ENCODE results near the gene KCNG2.

The KCNG2 gene

DNA sequence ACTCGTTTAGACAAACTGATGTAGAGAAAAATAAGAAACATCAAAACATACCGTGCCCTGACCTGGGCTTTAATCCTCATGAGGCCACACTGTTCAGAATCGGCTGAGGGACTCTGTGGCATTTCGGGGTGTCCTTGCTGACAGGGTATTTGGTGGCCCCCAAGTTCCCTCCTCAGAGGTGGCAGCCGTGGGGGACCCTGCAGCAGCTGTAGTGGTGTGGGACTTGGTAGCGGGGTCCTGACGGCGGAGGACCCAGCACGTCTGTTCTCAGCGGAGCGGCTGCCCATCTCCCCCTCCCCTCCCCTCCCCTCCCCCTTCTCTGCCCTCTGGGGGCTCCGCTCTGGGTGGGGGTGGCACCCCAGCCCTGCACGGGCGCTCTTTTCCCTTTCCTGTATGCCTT is 18.4 kb downstream of the KCNG2 start (continued):
- no peak for TF ChIP-seq ZNF184 (tag by site-specific recombination; IDR thresholded peaks at IDR 0.05)
- TF ChIP-seq GLIS2 (tag by site-specific recombination; IDR thresholded peaks at IDR 0.05): no peak

DNA sequence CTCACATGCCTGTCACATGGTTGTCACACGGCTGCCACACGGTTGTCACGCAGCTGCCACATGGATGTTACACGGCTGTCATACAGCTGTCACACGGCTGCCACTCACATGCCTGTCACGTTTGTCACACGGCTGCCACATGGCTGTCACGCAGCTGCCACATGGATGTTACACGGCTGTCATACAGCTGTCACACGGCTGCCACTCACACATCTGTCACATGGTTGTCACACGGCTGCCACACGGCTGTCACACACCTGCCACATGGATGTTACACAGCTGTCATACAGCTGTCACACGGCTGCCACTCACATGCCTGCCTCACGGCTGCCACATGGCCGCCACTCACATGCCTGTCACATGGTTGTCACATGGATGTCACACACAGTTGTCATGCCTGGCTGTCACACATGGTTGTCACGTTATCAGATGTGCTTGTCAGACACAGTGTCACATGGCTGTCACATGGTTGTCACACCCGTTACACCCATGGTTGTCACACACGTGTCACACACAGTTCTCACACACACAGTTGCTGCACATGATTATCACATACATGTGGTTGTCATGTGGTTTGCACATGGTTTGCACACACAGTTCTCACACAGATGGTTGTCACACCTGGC is 19.4 kb downstream of the KCNG2 start:
- CTCF ChIA-PET: no interaction called here
- POLR2A ChIA-PET: no interaction called here
- TF ChIP-seq ZNF302 (tag by site-specific recombination; IDR thresholded peaks at IDR 0.05; ENCODE audit: low read depth) (no peak), ZNF621 (tag by site-specific recombination; IDR thresholded peaks at IDR 0.05) (no peak), ZNF521 (tag by site-specific recombination; IDR thresholded peaks at IDR 0.05) (no peak), ZNF175 (tag by site-specific recombination; IDR thresholded peaks at IDR 0.05) (no peak), ZNF623 (tag by site-specific recombination; IDR thresholded peaks at IDR 0.05) (no peak), ZNF211 (tag by site-specific recombination; IDR thresholded peaks at IDR 0.05; ENCODE audit: low read depth) (no peak)
- TF ChIP-seq, protein P1, sequence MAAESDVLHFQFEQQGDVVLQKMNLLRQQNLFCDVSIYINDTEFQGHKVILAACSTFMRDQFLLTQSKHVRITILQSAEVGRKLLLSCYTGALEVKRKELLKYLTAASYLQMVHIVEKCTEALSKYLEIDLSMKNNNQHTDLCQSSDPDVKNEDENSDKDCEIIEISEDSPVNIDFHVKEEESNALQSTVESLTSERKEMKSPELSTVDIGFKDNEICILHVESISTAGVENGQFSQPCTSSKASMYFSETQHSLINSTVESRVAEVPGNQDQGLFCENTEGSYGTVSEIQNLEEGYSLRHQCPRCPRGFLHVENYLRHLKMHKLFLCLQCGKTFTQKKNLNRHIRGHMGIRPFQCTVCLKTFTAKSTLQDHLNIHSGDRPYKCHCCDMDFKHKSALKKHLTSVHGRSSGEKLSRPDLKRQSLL (tag by site-specific recombination; IDR thresholded peaks at IDR 0.05): no peak
- TF ChIP-seq, protein P2, sequence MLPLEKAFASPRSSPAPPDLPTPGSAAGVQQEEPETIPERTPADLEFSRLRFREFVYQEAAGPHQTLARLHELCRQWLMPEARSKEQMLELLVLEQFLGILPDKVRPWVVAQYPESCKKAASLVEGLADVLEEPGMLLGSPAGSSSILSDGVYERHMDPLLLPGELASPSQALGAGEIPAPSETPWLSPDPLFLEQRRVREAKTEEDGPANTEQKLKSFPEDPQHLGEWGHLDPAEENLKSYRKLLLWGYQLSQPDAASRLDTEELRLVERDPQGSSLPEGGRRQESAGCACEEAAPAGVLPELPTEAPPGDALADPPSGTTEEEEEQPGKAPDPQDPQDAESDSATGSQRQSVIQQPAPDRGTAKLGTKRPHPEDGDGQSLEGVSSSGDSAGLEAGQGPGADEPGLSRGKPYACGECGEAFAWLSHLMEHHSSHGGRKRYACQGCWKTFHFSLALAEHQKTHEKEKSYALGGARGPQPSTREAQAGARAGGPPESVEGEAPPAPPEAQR (tag by site-specific recombination; IDR thresholded peaks at IDR 0.05): no peak
- TF ChIP-seq, protein P3, sequence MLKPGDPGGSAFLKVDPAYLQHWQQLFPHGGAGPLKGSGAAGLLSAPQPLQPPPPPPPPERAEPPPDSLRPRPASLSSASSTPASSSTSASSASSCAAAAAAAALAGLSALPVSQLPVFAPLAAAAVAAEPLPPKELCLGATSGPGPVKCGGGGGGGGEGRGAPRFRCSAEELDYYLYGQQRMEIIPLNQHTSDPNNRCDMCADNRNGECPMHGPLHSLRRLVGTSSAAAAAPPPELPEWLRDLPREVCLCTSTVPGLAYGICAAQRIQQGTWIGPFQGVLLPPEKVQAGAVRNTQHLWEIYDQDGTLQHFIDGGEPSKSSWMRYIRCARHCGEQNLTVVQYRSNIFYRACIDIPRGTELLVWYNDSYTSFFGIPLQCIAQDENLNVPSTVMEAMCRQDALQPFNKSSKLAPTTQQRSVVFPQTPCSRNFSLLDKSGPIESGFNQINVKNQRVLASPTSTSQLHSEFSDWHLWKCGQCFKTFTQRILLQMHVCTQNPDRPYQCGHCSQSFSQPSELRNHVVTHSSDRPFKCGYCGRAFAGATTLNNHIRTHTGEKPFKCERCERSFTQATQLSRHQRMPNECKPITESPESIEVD (tag by site-specific recombination; IDR thresholded peaks at IDR 0.05): no peak
- no peaks in the 10 kb centered on the region for H3K36me3 ChIP-seq (ENCODE audit: control insufficient read depth in 2 of 2, insufficient read depth in 1 of 2, low read length in 2 of 2)
- H3K9me3 ChIP-seq (ENCODE audit: control insufficient read depth, insufficient read depth, low read depth, low read length): no peaks in the 10 kb centered on the region
- no peak overlapping the region for H3K27ac ChIP-seq (ENCODE audit: extremely low read depth, low read depth, low read length)
- no peaks in the 10 kb centered on the region for H3K4me1 ChIP-seq (ENCODE audit: control insufficient read depth, insufficient read depth, low read length)
- H3K4me3 ChIP-seq (ENCODE audit: low read depth, low read length): no peak overlapping the region

DNA sequence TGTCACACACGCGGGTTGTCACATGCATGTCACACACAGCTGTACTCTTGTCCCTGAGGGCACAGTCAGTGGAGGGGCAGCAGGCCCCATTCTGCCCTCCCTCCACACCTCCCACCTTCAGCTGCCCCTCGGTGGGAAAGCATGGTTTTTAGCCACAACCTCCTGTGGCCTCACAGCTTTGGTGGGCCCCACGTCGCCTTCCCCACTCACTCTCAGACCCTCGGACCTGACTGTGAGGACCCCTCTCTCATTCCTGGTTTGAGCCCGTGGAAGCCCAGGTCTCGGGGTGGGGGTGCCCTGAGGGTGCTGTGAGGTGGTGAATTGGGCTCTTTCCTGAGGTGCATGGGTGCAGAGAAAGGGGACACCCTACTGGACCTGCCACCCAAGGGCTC is 19.9 kb downstream of the KCNG2 start:
- ChIA-PET POLR2A (no interaction called here), CTCF (no interaction called here)
- H3K9me3 ChIP-seq (ENCODE audit: control insufficient read depth, insufficient read depth, low read depth, low read length): no peaks in the 10 kb centered on the region
- H3K4me3 ChIP-seq (ENCODE audit: low read depth, low read length): no peak overlapping the region
- H3K36me3 ChIP-seq (ENCODE audit: control insufficient read depth in 2 of 2, insufficient read depth in 1 of 2, low read length in 2 of 2): no peaks in the 10 kb centered on the region
- no peak overlapping the region for H3K27ac ChIP-seq (ENCODE audit: extremely low read depth, low read depth, low read length)
- H3K4me1 ChIP-seq (ENCODE audit: control insufficient read depth, insufficient read depth, low read length): no peaks in the 10 kb centered on the region
- TF ChIP-seq ZNF132 (tag by site-specific recombination; IDR thresholded peaks at IDR 0.05; ENCODE audit: borderline replicate concordance) (no peak), ZNF335 (tag by site-specific recombination; conservative IDR thresholded peaks at IDR 0.05) (no peak), ZNF701 (tag by site-specific recombination; IDR thresholded peaks at IDR 0.05) (no peak), GLIS2 (tag by site-specific recombination; IDR thresholded peaks at IDR 0.05) (no peak), ZNF529 (tag by site-specific recombination; IDR thresholded peaks at IDR 0.05; ENCODE audit: insufficient replicate concordance) (no peak), ZNF792 (tag by site-specific recombination; IDR thresholded peaks at IDR 0.05) (no peak), TRIM28 (IDR thresholded peaks at IDR 0.05; ENCODE audit: borderline replicate concordance, low read length) (no peak), IKZF3 (tag by site-specific recombination; IDR thresholded peaks at IDR 0.05) (no peak)
- TF ChIP-seq, protein P4, sequence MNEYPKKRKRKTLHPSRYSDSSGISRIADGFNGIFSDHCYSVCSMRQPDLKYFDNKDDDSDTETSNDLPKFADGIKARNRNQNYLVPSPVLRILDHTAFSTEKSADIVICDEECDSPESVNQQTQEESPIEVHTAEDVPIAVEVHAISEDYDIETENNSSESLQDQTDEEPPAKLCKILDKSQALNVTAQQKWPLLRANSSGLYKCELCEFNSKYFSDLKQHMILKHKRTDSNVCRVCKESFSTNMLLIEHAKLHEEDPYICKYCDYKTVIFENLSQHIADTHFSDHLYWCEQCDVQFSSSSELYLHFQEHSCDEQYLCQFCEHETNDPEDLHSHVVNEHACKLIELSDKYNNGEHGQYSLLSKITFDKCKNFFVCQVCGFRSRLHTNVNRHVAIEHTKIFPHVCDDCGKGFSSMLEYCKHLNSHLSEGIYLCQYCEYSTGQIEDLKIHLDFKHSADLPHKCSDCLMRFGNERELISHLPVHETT (tag by site-specific recombination; IDR thresholded peaks at IDR 0.05): no peak
- TF ChIP-seq, protein P5, sequence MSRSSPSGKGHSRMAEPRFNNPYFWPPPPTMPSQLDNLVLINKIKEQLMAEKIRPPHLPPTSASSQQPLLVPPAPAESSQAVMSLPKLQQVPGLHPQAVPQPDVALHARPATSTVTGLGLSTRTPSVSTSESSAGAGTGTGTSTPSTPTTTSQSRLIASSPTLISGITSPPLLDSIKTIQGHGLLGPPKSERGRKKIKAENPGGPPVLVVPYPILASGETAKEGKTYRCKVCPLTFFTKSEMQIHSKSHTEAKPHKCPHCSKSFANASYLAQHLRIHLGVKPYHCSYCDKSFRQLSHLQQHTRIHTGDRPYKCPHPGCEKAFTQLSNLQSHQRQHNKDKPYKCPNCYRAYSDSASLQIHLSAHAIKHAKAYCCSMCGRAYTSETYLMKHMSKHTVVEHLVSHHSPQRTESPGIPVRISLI (tag by site-specific recombination; IDR thresholded peaks at IDR 0.05): no peak
- TF ChIP-seq, protein P6, sequence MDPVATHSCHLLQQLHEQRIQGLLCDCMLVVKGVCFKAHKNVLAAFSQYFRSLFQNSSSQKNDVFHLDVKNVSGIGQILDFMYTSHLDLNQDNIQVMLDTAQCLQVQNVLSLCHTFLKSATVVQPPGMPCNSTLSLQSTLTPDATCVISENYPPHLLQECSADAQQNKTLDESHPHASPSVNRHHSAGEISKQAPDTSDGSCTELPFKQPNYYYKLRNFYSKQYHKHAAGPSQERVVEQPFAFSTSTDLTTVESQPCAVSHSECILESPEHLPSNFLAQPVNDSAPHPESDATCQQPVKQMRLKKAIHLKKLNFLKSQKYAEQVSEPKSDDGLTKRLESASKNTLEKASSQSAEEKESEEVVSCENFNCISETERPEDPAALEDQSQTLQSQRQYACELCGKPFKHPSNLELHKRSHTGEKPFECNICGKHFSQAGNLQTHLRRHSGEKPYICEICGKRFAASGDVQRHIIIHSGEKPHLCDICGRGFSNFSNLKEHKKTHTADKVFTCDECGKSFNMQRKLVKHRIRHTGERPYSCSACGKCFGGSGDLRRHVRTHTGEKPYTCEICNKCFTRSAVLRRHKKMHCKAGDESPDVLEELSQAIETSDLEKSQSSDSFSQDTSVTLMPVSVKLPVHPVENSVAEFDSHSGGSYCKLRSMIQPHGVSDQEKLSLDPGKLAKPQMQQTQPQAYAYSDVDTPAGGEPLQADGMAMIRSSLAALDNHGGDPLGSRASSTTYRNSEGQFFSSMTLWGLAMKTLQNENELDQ (tag by site-specific recombination; IDR thresholded peaks at IDR 0.05; ENCODE audit: low read depth): no peak
- TF ChIP-seq, protein P7, sequence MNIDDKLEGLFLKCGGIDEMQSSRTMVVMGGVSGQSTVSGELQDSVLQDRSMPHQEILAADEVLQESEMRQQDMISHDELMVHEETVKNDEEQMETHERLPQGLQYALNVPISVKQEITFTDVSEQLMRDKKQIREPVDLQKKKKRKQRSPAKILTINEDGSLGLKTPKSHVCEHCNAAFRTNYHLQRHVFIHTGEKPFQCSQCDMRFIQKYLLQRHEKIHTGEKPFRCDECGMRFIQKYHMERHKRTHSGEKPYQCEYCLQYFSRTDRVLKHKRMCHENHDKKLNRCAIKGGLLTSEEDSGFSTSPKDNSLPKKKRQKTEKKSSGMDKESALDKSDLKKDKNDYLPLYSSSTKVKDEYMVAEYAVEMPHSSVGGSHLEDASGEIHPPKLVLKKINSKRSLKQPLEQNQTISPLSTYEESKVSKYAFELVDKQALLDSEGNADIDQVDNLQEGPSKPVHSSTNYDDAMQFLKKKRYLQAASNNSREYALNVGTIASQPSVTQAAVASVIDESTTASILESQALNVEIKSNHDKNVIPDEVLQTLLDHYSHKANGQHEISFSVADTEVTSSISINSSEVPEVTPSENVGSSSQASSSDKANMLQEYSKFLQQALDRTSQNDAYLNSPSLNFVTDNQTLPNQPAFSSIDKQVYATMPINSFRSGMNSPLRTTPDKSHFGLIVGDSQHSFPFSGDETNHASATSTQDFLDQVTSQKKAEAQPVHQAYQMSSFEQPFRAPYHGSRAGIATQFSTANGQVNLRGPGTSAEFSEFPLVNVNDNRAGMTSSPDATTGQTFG (tag by site-specific recombination; IDR thresholded peaks at IDR 0.05; ENCODE audit: borderline replicate concordance): no peak
